Ovary (tissue), 9 donors: ENCODE measurements around the gene RALGPS1. TPM values are rescaled to one million over a fixed set of nuclear protein-coding genes. Genes with fewer than 3 reads are reported as not detected.

Source experiments
- DNase-seq, 5 donors: peaks; one replicate each; pipeline ENCODE4 v3.0.0-alpha.2; 2019 to 2020
- H3K27ac ChIP-seq, 2 donors: fragments of 200-600 bp; one replicate each; pipeline versions ENCODE4 v1.5.1 to v1.8.0; 2019 to 2022
- H3K27me3 ChIP-seq: fragments of 200-600 bp; one replicate; pipeline ENCODE4 v1.8.0; 2022
- H3K36me3 ChIP-seq: fragments of 200-600 bp; sonication (generic); one replicate; pipeline ENCODE4 v1.5.1; 2019
- H3K4me1 ChIP-seq: one replicate; pipeline ENCODE4 v1.8.1; 2013; ENCODE audit warnings: mild to moderate bottlenecking, moderate library complexity; ENCODE audit not compliant: insufficient read depth
- H3K4me3 ChIP-seq: fragments of 200-600 bp; sonication (generic); one replicate; pipeline ENCODE4 v1.5.1; 2017
- H3K9me3 ChIP-seq, 2 donors: fragments of 200-600 bp in 1 of 2; sonication (generic) in 1 of 2; one replicate each; pipeline versions ENCODE4 v1.5.1 to v1.8.1; 2013 to 2019; ENCODE audit warnings: mild to moderate bottlenecking in 1 of 2, moderate library complexity in 1 of 2
- EP300 ChIP-seq: sonication (generic); formaldehyde crosslinking; IDR thresholded peaks from one replicate; pipeline ENCODE4 v1.6.1; 2017; ENCODE audit warnings: antibody characterized with exemption
- POLR2A ChIP-seq: fragments of 450-650 bp; IDR thresholded peaks from one replicate; pipeline ENCODE4 v1.6.1; 2017; ENCODE audit warnings: antibody characterized with exemption, mild to moderate bottlenecking, moderate library complexity
- WGBS, 3 donors: extraction: QIAGEN DNeasy Blood & Tissue Kit in 1 of 3; methylation state at CpG; one replicate each; pipeline versions ENCODE4 v1.1.5 to v1.1.7; 2013 to 2017; 5-methylcytosine and 5-hydroxymethylcytosine counted together
- intact Hi-C, 4 donors: fragments of 100-400 bp; cut with DNase I; formaldehyde crosslinking; loops; one replicate each; pipeline versions ENCODE4 v1.11.0 to v1.15.1; 2022 to 2023
- polyA plus RNA-seq, 2 donors: library from polyadenylated mRNA; stranded (reverse); fragments of 200-250 nt in 1 of 2; fragments of 350-450 nt in 1 of 2; fragmentation: Illumina TruSeq in 1 of 2; extraction: RNeasy Lipid Tissue Mini Kit (QIAGEN cat#74804) in 1 of 2; gene quantifications; one replicate each; pipeline ENCODE4 v1.2.3, GENCODE V29; 2013 to 2014
- total RNA-seq, 7 donors: library from RNA; depleted of rRNA in 2 of 7; stranded (reverse); fragments of >200 nt in 2 of 7; fragmentation: NEBNext Ultra II Directional in 3 of 7; extraction: Animal tissue kit (Norgen Biotek cat#: 25700) in 3 of 7; gene quantifications; one replicate each; pipeline versions ENCODE4 v1.1.0 to v1.2.4, GENCODE V29; 2016 to 2023
- TF ChIP-seq, protein P1 (sequence below), 3 donors: fragments of 450-650 bp in 2 of 3; fragments of 200-600 bp in 1 of 3; IDR thresholded peaks; one replicate each; pipeline versions ENCODE4 v1.5.1 to v1.8.0; 2016 to 2022; ENCODE audit warnings: antibody characterized with exemption in 3 of 3, mild to moderate bottlenecking in 1 of 3
- donor health status: DM: no; HTN: no; CAD: no; lungs with moderate emphysema.
- donor health status: DM: no; HTN: no; CAD: no.
- donor health status: Bipolar disorder and iron deficiency.
- donor health status: DM: yes; HTN: yes; CAD: no.
- donor health status: DM: no; HTN: no; CAD: no.
- donor health status: DM: yes; HTN: yes; CAD: no.

RALGPS1 gene
- total and polyA plus RNA-seq, 9 donors, result 2.3 to 13.1 (median 6.9) TPM

DNA sequence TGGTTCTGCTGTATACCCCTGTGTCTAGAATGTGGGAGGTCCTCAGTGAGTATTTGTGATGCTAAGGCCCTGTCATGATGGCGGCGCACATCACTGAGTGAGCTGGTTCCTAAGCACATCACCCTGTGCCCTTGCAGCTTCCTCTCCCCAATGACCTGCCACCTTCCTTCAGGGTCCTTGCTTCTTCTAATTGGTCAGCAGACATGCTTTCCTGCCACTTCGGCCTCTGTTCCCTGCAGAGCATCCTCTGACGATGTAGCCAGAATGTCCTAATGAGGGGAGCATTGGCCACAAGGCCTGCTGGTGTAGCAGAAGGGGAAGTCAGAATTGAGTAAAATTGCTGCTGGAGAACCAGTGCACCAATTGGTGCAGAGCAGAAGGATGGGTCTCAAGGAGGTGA is 238.9 kb downstream of the RALGPS1 start:
- Histone ChIP-seq H3K36me3 (no peaks in the 10 kb centered on the region), H3K4me3 (no peak overlapping the region), H3K27ac (no peak overlapping the region), H3K9me3 (no peaks in the 10 kb centered on the region), H3K4me1 (no peaks in the 10 kb centered on the region), H3K27me3 (no peaks in the 10 kb centered on the region)
- TF ChIP-seq POLR2A (no peak), EP300 (no peak)
- TF ChIP-seq, protein P1, sequence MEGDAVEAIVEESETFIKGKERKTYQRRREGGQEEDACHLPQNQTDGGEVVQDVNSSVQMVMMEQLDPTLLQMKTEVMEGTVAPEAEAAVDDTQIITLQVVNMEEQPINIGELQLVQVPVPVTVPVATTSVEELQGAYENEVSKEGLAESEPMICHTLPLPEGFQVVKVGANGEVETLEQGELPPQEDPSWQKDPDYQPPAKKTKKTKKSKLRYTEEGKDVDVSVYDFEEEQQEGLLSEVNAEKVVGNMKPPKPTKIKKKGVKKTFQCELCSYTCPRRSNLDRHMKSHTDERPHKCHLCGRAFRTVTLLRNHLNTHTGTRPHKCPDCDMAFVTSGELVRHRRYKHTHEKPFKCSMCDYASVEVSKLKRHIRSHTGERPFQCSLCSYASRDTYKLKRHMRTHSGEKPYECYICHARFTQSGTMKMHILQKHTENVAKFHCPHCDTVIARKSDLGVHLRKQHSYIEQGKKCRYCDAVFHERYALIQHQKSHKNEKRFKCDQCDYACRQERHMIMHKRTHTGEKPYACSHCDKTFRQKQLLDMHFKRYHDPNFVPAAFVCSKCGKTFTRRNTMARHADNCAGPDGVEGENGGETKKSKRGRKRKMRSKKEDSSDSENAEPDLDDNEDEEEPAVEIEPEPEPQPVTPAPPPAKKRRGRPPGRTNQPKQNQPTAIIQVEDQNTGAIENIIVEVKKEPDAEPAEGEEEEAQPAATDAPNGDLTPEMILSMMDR (IDR thresholded peaks at IDR 0.05), result no peak
- DNase-seq, result peak in 3 of 5 donors; percentile 0 to 14 (median 11)
- 96 to 98% (median 97%) methylated on average over 4 of the region's 4 CpGs for WGBS, 3 donors
- intact Hi-C loops, result no loop called here

DNA sequence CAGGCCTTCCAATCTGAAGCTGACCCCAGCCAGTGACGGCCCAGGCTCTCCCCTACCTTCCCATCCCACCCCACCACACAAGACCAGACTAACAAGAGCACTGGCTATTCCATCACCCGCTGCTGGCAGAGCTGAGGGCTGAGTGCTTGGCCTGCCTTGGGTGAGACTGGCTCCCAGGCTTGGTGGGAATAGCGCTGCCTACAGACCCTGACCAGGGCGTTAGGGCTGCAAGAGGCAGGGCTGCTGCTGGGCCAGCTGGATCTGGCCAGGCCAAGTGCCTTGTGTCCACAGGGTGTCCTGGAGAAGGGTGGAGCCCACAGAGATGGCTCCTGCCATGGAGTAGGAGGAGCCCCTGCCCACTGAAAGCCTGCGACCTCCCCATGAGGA is 239.4 kb downstream of the RALGPS1 start:
- WGBS, 3 donors, result 91 to 97% (median 95%) methylated on average over 5 of the region's 5 CpGs
- no peak for TF ChIP-seq POLR2A
- TF ChIP-seq, protein P1 (IDR thresholded peaks at IDR 0.05), result no peak
- TF ChIP-seq EP300, result no peak
- Histone ChIP-seq H3K27ac (peak overlapping the region in 1 of 2 donors; percentile 46), H3K36me3 (no peaks in the 10 kb centered on the region), H3K4me3 (no peak overlapping the region), H3K4me1 (peaks cover 1% of the 10 kb centered on the region), H3K9me3 (no peaks in the 10 kb centered on the region), H3K27me3 (no peaks in the 10 kb centered on the region)
- intact Hi-C loops, result no loop called here
- DNase-seq, result peak; percentile 10 to 33 (median 17)

DNA sequence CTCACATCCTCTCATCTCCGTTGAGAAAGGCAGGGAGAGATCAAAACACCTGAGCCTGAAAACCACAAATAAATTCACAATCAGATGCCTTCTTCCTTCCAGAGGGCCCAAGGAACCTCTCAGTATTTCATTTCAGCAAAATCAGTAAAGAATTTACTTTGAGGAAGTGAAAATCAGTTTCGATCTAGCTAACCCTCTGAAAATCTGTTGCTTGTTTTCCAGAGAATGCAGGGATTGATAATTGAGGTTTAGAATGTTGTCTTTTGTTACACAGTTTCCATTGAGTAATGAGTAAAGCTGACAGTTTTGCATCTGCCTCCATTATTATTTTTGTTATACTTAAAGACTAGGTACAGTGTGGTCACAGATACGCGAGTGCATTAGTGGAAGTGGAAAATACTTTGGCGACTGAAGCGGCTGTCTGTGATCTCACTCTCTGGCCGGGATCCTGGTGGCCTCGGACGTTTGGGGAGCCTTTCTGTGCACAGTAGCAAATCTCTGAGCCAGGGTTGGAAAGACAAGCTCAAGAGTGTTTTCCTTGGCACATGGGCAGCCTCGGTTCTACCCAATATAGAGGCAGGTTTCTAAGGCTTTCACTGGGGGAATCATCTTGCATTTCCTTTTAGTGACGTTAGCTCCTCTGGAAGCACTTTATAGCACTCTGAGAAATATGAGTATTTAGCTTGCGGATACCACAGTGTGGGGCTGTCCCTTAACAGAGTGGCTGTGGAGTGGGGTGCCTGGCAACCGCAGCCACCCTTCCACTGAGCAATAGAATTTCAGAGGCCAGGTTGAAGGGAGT is 240.0 kb downstream of the RALGPS1 start:
- H3K9me3 ChIP-seq, result no peaks in the 10 kb centered on the region
- intact Hi-C loops, result no loop called here
- peak; percentile 19 to 63 (median 48) for DNase-seq
- no peaks in the 10 kb centered on the region for H3K27me3 ChIP-seq
- H3K36me3 ChIP-seq, result no peaks in the 10 kb centered on the region
- peak overlapping the region in 1 of 2 donors; percentile 46 for H3K27ac ChIP-seq
- peaks cover 6% of the 10 kb centered on the region for H3K4me1 ChIP-seq
- no peak overlapping the region for H3K4me3 ChIP-seq
- TF ChIP-seq POLR2A, result no peak
- TF ChIP-seq, protein P1 (IDR thresholded peaks at IDR 0.05), result no peak
- TF ChIP-seq EP300, result no peak
- 33 to 58% (median 37%) methylated on average over 13 of the region's 13 CpGs for WGBS, 3 donors

GRCh38 chr9:127155314-127155960 is 240.9 kb downstream of the RALGPS1 start:
- Histone ChIP-seq H3K36me3 (no peaks in the 10 kb centered on the region), H3K4me3 (no peak overlapping the region), H3K9me3 (no peaks in the 10 kb centered on the region), H3K27me3 (no peaks in the 10 kb centered on the region), H3K4me1 (peaks cover 6% of the 10 kb centered on the region), H3K27ac (peak overlapping the region in 1 of 2 donors; percentile 40)
- peak in 2 of 5 donors; percentile 7 to 9 for DNase-seq
- TF ChIP-seq, protein P1 (IDR thresholded peaks at IDR 0.05), result no peak
- TF ChIP-seq POLR2A (no peak), EP300 (no peak)
- intact Hi-C loops, result no loop called here
- 72 to 80% (median 73%) methylated on average over 5 of the region's 5 CpGs for WGBS, 3 donors
